ENCODE measurements around the gene GLIS2.

GLIS2 gene

DNA sequence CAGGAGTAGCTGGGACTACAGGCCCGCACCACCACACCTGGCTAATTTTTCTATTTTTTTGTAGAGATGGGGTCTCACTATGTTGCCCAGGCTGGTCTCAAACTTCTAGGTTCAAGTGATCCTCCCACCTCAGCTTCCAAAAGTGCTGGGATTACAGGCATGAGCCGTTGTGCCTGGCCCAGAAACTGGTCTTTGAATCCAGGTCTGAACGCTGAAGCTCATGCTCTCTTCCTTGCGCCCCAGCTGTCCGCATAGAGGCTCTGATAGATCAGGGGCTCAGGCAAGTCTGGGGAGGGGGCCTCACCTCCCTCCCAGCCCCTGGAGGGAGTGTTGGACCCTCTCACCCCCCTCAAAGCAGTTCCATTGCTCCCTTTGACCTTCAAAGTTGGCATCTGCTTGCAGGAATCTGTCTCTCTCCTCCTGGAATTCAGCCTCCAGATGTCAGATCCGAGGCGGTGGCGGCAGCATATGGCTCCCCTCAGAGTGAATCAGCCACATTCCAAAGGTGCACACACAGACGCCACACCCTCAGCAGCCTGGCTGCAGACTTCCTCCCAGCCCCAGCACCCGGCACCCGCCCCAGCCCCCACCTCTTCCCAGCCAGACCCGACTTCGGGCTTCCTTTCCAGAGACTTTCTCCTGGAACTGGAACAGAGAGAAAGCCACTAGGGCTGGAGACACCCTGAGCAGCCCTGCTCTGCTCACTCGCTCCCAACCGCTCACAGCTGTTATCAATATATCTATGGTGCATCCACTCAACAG, 16.9 kb upstream of the GLIS2 start:
- Mint-ChIP-seq H3K36me3 (ENCODE audit: low read depth) (peaks cover 13% of the 10 kb centered on the region), H3K4me1 (peaks cover 41% of the 10 kb centered on the region), H3K9me3 (no peaks in the 10 kb centered on the region), H3K27ac (peak overlapping the region; percentile 97), H3K27me3 (ENCODE audit: low read depth, poor library complexity) (peaks cover 3% of the 10 kb centered on the region), H3K4me3 (peak overlapping the region; percentile 37)
- no peak for TF ChIP-seq CTCF (IDR thresholded peaks at IDR 0.05)
- DNase-seq = peak; percentile 62

DNA sequence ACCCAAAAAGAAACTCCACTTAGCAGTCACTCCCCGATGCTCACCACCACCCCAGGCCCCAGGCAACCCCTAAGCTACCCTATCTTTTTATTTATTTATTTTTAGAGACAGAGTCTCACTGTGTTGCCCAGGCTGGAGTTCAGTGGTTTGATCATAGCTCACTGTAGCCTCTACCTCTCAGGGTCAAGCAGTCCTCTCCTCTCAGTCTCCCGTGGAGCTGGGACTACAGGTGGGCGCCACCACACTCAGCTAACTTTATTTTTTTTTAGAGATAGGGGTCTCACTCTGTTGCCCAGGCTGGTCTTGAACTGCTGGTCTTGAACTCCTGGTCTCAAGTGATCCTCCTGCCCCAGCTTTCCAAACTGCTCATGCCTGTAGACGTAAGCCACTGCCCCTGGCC, 14.7 kb upstream of the GLIS2 start:
- Mint-ChIP-seq H3K4me1 (peaks cover 43% of the 10 kb centered on the region), H3K27ac (no peak overlapping the region), H3K9me3 (no peaks in the 10 kb centered on the region), H3K27me3 (ENCODE audit: low read depth, poor library complexity) (peaks cover 3% of the 10 kb centered on the region), H3K4me3 (no peak overlapping the region), H3K36me3 (ENCODE audit: low read depth) (peaks cover 13% of the 10 kb centered on the region)
- DNase-seq = no peak
- TF ChIP-seq CTCF (IDR thresholded peaks at IDR 0.05) = no peak

DNA sequence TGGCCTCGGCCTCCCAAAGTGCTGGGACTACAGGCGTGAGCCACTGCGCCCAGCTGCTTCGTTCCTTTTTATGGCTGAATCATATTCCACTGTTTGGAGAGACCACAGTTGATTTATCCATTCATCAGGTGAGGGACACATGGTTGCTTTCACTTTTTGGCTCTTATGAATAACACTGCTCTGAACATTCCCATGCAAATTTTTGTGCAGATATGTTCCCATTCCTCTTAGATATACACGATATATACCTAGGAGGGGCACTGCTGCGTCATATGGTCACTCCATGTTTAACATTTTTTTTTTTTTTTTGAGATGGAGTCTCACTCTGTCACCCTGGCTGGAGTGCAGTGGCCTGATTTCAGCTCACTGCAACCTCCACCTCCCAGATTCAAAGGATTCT, 13.9 kb upstream of the GLIS2 start:
- Mint-ChIP-seq H3K4me3 (no peak overlapping the region), H3K27ac (no peak overlapping the region), H3K27me3 (ENCODE audit: low read depth, poor library complexity) (peaks cover 3% of the 10 kb centered on the region), H3K4me1 (peaks cover 49% of the 10 kb centered on the region), H3K9me3 (no peaks in the 10 kb centered on the region), H3K36me3 (ENCODE audit: low read depth) (peaks cover 13% of the 10 kb centered on the region)
- TF ChIP-seq CTCF (IDR thresholded peaks at IDR 0.05) = no peak
- DNase-seq = no peak

DNA sequence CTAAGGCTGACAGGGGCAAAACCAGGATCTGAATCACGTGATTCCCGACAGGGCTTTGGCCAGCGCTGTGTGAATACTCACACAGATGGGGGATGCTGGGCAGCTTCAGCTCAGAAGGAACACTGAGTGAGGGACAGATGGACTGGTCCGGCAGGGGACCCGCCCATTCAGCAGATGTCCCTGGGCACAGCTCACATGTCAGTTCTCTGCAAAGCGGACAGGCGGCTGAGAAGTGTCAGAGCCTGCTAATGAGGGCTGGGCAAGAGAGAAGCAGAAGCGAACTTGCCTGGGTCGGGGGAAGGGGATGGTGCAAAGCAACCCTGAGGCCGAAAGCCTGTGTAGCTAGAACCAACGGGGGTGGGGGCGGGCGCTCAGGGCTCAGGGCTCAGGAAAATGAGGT, 11.9 kb upstream of the GLIS2 start:
- peaks cover 43% of the 10 kb centered on the region for H3K4me1 Mint-ChIP-seq
- peak overlapping the region; percentile 97 for H3K27ac Mint-ChIP-seq
- no peak for DNase-seq
- H3K9me3 Mint-ChIP-seq = no peaks in the 10 kb centered on the region
- peaks cover 3% of the 10 kb centered on the region for H3K27me3 Mint-ChIP-seq (ENCODE audit: low read depth, poor library complexity)
- H3K36me3 Mint-ChIP-seq (ENCODE audit: low read depth) = peaks cover 13% of the 10 kb centered on the region
- H3K4me3 Mint-ChIP-seq = peak overlapping the region; percentile 50
- no peak for TF ChIP-seq CTCF (IDR thresholded peaks at IDR 0.05)

DNA sequence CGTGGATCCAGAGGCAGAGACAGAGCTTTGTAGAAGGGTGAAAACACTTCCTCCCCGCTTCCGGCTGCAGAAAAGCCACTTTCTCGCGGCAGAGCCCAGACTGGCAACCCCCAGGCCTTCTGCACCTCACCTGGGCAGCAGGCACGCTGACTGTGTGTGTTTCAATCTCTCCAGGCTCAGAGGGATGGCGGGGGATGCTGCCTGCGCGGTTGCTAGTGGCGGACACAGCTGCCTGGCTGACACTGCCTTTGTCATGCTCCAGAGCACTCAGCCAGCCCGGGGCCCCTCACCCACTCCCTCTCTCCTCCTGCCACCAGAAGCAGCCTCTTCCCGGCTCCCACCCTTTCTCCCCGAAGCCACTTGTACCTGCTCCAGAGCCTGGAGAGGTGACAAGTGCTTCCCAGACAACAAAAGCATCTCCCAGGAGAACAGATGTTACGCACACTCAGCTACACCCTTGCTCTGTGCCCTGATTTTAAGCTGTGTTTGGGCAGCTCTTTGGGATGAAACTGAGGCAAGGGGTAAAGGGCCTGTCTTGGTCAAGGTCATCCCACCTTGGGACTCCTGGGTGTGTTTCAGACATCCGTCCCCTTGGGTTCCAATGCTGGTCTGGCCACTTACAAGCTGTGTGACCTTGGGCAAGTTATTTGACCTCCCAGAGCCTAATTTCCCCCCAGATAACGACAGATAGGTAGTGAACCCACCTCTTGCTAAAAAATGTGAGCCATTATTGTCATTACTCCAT, 9.2 kb upstream of the GLIS2 start:
- peaks cover 5% of the 10 kb centered on the region for H3K36me3 Mint-ChIP-seq (ENCODE audit: low read depth)
- DNase-seq = peak; percentile 64

More for the DNA sequence above, 9.2 kb upstream of the GLIS2 start:
- Mint-ChIP-seq H3K27me3 (ENCODE audit: low read depth, poor library complexity) (peaks cover 2% of the 10 kb centered on the region), H3K4me3 (peak overlapping the region; percentile 89), H3K27ac (peak overlapping the region; percentile 96), H3K9me3 (no peaks in the 10 kb centered on the region), H3K4me1 (peaks cover 44% of the 10 kb centered on the region)
- no peak for TF ChIP-seq CTCF (IDR thresholded peaks at IDR 0.05)

All from nephron progenitor cell (in vitro differentiated cells).